Motor neuron (in vitro differentiated cells): Measurements from ENCODE around the gene MESD. TPM values are rescaled to one million over a fixed set of nuclear protein-coding genes. Genes with fewer than 3 reads are reported as not detected.

Experiments
- ATAC-seq, 8 experiments: fragments of 200-7000 bp; cut with Tn5 transposase; replicated peaks in 6 of 8; 2 replicates each; pipeline ENCODE4 v1.8.0; 2021; ENCODE audit warnings: mild to moderate bottlenecking in 8 of 8, moderate library complexity in 8 of 8
- H3K27ac ChIP-seq, 2 donors: fragments of 250-450 bp; sonication (Bioruptor Pico); 2 replicates each; pipeline ENCODE4 v1.9.0; 2021; ENCODE audit warnings: antibody characterized with exemption in 2 of 2, mild to moderate bottlenecking in 2 of 2, moderate library complexity in 1 of 2
- H3K4me1 ChIP-seq, 2 donors: fragments of 250-450 bp; sonication (Bioruptor Pico); replicated peaks in 1 of 2; 2 replicates each; pipeline ENCODE4 v1.6.1; 2021; ENCODE audit warnings: antibody characterized with exemption in 2 of 2, mild to moderate bottlenecking in 2 of 2, moderate library complexity in 1 of 2
- H3K4me3 ChIP-seq, 5 donors: fragments of 250-450 bp; sonication (Bioruptor Pico); 2 replicates each; pipeline ENCODE4 v1.9.0; 2021; ENCODE audit warnings: antibody characterized with exemption in 5 of 5, mild to moderate bottlenecking in 5 of 5, moderate library complexity in 4 of 5
- WGBS, 10 experiments: fragments of 450-650 bp; shearing (Covaris generic); methylation state at CpG; one replicate each; pipeline ENCODE4 v1.0.0; 2022; 5-methylcytosine and 5-hydroxymethylcytosine counted together
- in situ Hi-C, 9 experiments: fragments of 400-800 bp; cut with MboI; loops; one replicate each; pipeline ENCODE4 v1.15.0; 2021; ENCODE audit warnings: low sequenced_read_pairs in 9 of 9, low pct_unique_long_range_greater_than_20kb in 2 of 9; ENCODE audit not compliant: unreplicated experiment in 9 of 9
- total RNA-seq, 8 experiments: library from RNA; unstranded; fragments of 300-600 nt; gene quantifications; 2 replicates each; pipeline versions ENCODE4 v1.2.3 to v1.2.4, GENCODE V29; 2022

Gene MESD
- total RNA-seq, 8 experiments from 2014 or later, result 9.7 to 83.2 (median 23.1) TPM

DNA sequence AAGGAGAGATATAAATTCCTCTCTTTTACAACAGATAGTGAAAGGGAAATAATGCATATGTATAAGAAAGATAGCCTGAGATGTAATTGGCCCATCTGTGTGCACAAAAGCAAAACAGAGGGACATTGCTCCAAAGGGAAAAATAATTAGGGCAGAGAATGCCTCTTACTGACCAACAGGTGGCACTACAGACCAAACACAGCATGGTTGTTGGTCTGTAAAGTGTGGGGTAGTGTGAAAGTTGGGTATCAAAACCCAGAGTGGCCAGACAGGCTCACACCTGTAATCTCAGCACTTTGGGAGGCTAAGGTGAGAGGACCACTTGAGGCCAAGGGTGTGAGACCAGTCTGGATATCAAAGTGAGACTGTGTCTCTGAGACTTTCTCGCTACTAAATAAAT, 6.6 kb upstream of the MESD start:
- Histone ChIP-seq H3K4me1 (no peaks in the 10 kb centered on the region), H3K27ac (no peak overlapping the region), H3K4me3 (no peak overlapping the region)
- in situ Hi-C loops, result loop anchor here in 4 of 9 experiments (10.0 to 25.0 kb wide), 3 partner anchors 116 to 269 kb away; no protein-coding TSS in a partner anchor
- WGBS, 10 experiments, result 86 to 100% (median 100%) methylated on average over 1 of the region's 1 CpG; no CpG with 5 or more reads in 4 of the 10 experiments
- no peak for ATAC-seq

DNA sequence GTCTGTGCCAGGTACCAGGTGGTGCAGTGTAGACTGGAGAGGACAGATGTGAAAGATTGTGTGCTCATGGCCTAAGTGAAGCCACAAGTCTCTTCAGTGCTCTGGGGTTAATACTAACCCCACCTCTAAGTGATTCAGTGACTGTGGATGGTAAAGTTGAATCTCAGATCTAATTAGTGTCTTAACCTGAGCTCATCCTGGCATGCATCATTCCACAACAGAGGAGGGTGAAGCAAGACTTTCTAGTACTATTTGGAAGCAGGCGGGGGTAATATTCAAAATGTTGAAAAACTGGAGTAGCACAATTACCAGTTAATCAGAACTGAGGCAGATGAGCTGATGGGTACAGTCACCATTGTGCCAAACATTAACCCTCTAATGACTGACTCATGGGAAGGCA, 2.8 kb upstream of the MESD start:
- Histone ChIP-seq H3K4me1 (peaks cover 9 to 10% of the 10 kb centered on the region in 2 donors), H3K4me3 (no peak overlapping the region), H3K27ac (no peak overlapping the region)
- WGBS, 10 experiments, result 50 to 100% (median 90%) methylated on average over 1 of the region's 1 CpG; no CpG with 5 or more reads in 6 of the 10 experiments
- no peak for ATAC-seq
- in situ Hi-C loops, result loop anchor here in 4 of 9 experiments (10.0 to 25.0 kb wide), 3 partner anchors 120 to 272 kb away; no protein-coding TSS in a partner anchor

DNA sequence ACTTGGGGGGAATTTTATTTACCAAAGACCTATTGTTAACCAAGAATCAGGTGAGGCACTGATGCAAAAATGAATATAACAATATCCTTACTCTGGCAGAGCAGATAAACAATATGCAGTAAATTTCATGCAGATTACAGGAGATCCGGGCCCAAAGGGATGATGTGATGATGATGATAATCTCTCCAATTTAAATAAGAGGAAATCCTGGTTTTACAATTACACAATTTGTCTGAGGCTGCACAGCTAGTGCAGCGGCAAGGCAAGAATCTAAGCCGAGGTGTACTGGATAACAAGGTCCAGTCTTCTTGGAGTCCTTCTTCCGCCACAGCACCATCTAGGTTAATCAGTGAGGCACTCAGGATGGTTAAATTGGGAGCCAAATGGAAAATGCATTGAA, 2.4 kb upstream of the MESD start:
- 20 to 100% (median 67%) methylated on average over 2 to 4 of the region's 4 CpGs; no CpG with 5 or more reads in 2 of the 10 experiments for WGBS, 10 experiments
- Histone ChIP-seq H3K27ac (no peak overlapping the region), H3K4me1 (peaks cover 9 to 10% of the 10 kb centered on the region in 2 donors), H3K4me3 (no peak overlapping the region)
- in situ Hi-C loops, result loop anchor here in 4 of 9 experiments (10.0 to 25.0 kb wide), 3 partner anchors 120 to 273 kb away; no protein-coding TSS in a partner anchor
- ATAC-seq, result peak in 2 of 8 experiments; percentile 1 to 5

DNA sequence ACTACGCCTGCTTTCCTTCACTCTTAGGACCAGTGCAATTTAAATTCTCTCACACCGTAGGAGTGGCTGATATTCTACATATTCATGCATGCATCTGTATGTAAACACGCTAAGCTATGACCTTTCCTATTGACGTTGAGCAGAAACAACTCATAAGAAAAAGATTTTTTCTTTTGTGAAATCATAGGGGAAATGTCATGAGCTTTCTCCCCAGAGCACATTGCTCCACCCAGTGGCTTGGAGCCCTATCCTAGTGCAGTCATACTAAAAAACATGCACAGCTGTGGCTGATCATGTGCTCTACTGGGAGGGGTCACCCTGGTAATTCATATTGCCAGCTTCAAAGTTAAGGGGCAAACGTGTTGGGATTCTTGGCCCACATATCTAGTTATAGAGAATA, 1.8 kb upstream of the MESD start:
- 0 to 78% (median 33%) methylated on average over 1 to 5 of the region's 5 CpGs for WGBS, 10 experiments
- peak in 3 of 8 experiments; percentile 65 to 67 (median 67) for ATAC-seq
- Histone ChIP-seq H3K27ac (no peak overlapping the region), H3K4me1 (peaks cover 10 to 15% of the 10 kb centered on the region in 2 donors), H3K4me3 (no peak overlapping the region)
- in situ Hi-C loops, result loop anchor here in 4 of 9 experiments (10.0 to 25.0 kb wide), 3 partner anchors 121 to 273 kb away; no protein-coding TSS in a partner anchor

DNA sequence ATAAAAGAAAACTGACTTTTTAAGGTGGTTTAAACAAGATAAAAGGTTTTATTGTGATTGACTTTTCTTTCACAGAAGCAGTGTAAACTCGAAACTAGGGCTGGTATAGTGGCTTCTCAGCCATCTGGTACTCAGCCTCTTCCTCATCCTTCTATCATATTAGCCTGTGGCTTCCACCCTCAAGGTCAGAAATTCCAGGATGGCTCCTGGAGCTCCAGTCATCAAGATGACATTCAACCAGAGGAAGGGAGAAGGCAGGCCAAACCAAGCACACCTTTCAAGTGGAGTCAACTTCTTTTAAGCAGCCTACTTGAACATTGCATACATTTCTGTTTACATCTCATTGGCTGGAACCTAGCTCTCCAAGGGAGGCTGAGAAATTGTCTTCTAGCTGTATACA, 1.3 kb upstream of the MESD start:
- H3K27ac ChIP-seq, result no peak overlapping the region
- in situ Hi-C loops, result loop anchor here in 4 of 9 experiments (10.0 to 25.0 kb wide), 3 partner anchors 121 to 274 kb away; no protein-coding TSS in a partner anchor
- peaks cover 10 to 18% of the 10 kb centered on the region in 2 donors for H3K4me1 ChIP-seq
- WGBS, 10 experiments, result 40 to 82% (median 71%) methylated on average over 1 of the region's 1 CpG; no CpG with 5 or more reads in 3 of the 10 experiments
- no peak overlapping the region for H3K4me3 ChIP-seq
- ATAC-seq, result peak in 1 of 8 experiments; percentile 1

DNA sequence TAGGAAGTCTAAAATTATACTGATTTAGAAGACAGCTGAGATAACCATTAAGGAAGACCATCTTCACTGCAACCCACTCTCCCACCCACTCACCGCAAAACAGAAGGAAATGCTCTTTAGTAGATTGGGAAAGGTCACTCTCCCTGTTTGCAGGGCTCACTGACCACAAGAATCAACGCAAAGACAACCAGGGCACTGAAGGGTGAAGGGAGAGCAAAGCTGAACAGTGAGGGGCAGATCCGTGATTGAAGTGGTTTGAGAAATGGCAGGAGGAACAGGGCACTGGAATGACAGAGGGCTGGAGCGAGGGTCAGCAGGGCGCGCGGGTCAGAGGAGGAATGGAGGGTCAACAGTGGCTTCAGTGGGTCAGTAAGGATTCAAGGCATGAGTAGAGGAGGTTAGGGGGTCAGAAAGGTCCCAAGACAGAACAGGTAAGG, 520 bp downstream of the MESD start:
- Histone ChIP-seq H3K27ac (peak overlapping the region; percentile 81 to 90), H3K4me1 (peaks cover 10 to 18% of the 10 kb centered on the region in 2 donors), H3K4me3 (peak overlapping the region; percentile 81 to 99 (median 85))
- in situ Hi-C loops, result loop anchor here in 3 of 9 experiments (25.0 kb wide), 2 partner anchors 123 to 273 kb away; no protein-coding TSS in a partner anchor
- ATAC-seq, result peak in 3 of 8 experiments; percentile 18 to 23 (median 22)
- 0 to 4% (median 0%) methylated on average over 1 to 5 of the region's 7 CpGs; no CpG with 5 or more reads in 4 of the 10 experiments for WGBS, 10 experiments

DNA sequence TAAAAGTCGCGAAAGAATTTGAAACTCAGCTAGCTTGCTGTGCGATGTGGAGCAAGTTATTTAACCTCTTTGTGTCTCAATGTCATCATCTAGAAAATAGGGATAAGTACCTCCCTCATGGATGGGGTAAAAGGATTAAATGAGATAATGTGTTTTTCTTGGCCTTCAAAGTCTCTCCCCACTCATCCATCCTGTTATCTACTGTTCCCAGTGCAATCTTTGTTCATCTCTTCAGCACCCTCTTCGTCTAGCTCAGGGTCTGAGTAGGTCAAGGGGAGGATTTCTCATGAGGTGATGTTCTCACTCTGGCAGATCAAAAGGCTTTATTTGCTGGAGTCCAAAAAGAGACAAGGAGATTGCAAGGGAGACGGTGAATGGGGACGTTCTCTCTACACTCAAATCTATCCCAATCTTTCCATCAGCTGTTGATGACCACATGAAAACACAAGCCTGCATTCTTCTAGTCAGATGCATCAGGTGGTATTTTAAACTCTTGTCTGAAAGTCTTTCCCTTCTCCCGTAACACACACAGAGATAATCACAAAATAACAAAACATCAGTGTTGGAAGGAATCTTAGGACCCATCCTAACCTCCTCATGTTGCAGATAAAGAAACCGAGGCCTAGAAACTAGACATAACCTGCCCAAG, 1.3 kb downstream of the MESD start:
- in situ Hi-C loops, result loop anchor here in 3 of 9 experiments (25.0 kb wide), 2 partner anchors 124 to 274 kb away; no protein-coding TSS in a partner anchor
- WGBS, 10 experiments, result 24 to 80% (median 48%) methylated on average over 2 to 8 of the region's 8 CpGs
- H3K4me3 ChIP-seq, result peak overlapping the region; percentile 81 to 99 (median 85)
- ATAC-seq, result no peak
- H3K27ac ChIP-seq, result no peak overlapping the region
- H3K4me1 ChIP-seq, result peaks cover 10 to 18% of the 10 kb centered on the region in 2 donors

DNA sequence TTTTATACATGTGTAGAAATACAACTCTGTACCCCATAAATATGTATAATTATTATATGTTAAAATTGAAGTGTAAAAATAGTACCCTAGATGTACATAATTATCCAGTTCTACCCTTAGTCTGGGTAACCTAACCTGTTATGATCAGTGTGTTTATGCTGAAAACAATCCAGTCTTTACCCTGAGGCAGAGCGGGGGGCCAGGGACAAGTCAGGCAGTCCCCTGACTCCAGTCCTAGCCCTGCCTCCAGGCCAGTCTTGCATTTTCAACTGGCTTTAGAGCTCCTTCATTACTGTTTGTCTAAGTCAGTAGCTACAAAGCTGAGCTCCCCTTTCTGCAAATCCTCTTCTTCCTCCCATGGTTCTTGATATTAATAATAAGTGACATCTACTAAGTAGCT, 3.1 kb downstream of the MESD start:
- peaks cover 10 to 18% of the 10 kb centered on the region in 2 donors for H3K4me1 ChIP-seq
- ATAC-seq, result peak in 1 of 8 experiments; percentile 55
- 0 to 100% (median 95%) methylated on average over 1 of the region's 1 CpG; no CpG with 5 or more reads in 4 of the 10 experiments for whole genome bisulfite sequencing, 10 experiments
- no peak overlapping the region for H3K27ac ChIP-seq
- H3K4me3 ChIP-seq, result no peak overlapping the region
- in situ Hi-C loops, result loop anchor here in 3 of 9 experiments (25.0 kb wide), 2 partner anchors 126 to 276 kb away; no protein-coding TSS in a partner anchor

DNA sequence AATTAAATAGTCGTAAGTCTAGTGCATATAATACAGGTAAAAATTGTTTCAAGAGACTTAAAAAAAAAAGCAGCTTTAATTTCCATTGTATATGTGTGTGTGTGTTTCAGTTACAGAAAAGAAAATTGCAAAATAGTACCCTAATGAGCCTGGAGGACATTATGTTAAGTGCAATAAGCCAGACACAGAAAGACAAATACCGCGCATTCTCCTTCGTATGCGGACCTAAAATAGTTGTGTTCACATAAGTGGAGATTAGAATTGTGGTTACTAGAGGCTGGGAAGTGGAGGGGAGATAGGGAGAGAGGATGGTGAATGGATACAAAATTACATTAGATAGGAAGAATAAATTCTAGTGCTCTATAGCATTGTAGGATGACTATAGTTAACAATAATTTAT, 3.6 kb downstream of the MESD start:
- Histone ChIP-seq H3K4me3 (no peak overlapping the region), H3K4me1 (peaks cover 10 to 18% of the 10 kb centered on the region in 2 donors), H3K27ac (no peak overlapping the region)
- WGBS, 10 experiments, result 0 to 96% (median 90%) methylated on average over 2 to 5 of the region's 5 CpGs; no CpG with 5 or more reads in 1 of the 10 experiments
- in situ Hi-C loops, result loop anchor here in 3 of 9 experiments (25.0 kb wide), 2 partner anchors 126 to 276 kb away; no protein-coding TSS in a partner anchor
- ATAC-seq, result peak in 1 of 8 experiments; percentile 29

DNA sequence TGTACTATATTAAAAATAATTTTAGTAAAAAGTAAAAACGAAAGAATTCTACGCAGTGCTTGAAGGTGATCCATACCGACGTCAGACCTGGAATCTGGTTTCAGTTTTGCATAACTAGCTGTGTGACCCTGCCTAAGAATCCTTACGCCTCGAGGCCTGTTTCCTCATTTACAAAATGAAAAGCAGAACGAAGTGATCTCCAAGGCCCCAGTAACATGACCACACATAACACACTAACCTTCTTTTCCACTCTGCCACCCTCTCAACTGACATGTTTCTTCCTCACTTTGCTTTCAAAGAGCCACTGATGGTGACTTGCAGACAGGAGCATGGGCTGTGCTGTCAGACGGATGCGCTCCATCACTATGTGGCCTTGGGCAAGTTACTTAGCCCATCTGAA, 4.8 kb downstream of the MESD start:
- H3K27ac ChIP-seq, result no peak overlapping the region
- in situ Hi-C loops, result loop anchor here in 3 of 9 experiments (25.0 kb wide), 2 partner anchors 127 to 277 kb away; no protein-coding TSS in a partner anchor
- H3K4me3 ChIP-seq, result no peak overlapping the region
- 25 to 100% (median 84%) methylated on average over 2 to 9 of the region's 9 CpGs for WGBS, 10 experiments
- ATAC-seq, result peak in 3 of 8 experiments; percentile 17 to 39 (median 27)
- peaks cover 10 to 18% of the 10 kb centered on the region in 2 donors for H3K4me1 ChIP-seq

DNA sequence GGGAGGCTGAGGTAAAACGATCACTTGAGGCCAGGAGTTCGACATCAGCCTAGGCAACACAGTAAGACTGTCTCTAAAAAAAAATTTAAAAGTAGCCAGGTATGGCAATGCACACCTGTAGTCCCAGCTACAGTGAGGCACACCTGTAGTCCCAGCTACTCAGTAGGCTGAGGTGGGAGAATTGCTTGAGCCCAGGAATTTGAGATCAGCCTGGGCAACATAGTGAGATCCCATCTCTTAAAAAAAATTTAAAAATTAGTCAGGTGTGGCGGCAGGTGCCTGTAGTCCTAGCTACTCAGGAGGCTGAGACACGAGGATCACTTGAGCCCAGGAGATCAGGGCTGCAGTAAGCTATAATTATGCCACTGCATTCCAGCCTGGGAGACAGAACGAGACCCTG, 6.8 kb downstream of the MESD start:
- Histone ChIP-seq H3K4me3 (no peak overlapping the region), H3K4me1 (peaks cover 2 to 10% of the 10 kb centered on the region in 2 donors), H3K27ac (no peak overlapping the region)
- in situ Hi-C loops, result loop anchor here in 3 of 9 experiments (25.0 kb wide), 2 partner anchors 129 to 279 kb away; no protein-coding TSS in a partner anchor
- ATAC-seq, result no peak
- 80 to 100% (median 96%) methylated on average over 1 to 4 of the region's 5 CpGs; no CpG with 5 or more reads in 2 of the 10 experiments for WGBS, 10 experiments

DNA sequence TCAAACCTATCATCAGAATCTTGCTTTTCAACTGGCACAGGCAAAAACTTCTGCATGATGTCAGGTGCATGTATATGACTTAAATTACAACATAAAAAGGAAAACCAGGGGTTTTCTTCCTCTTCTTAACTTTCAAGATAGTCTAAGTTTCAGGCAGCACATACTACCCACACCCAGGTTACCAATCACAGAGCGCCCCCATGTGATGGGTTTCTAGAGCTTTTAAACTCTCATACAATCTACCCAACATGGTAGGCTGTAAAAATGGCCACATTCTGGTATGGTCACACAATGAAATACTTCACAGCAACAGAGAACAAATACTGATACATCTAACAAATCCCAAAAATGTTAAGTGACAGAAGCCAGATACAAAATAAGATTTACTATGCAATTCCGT, 7.4 kb downstream of the MESD start:
- in situ Hi-C loops, result loop anchor here in 3 of 9 experiments (25.0 kb wide), 2 partner anchors 130 to 280 kb away; no protein-coding TSS in a partner anchor
- Histone ChIP-seq H3K4me1 (peaks cover 2 to 10% of the 10 kb centered on the region in 2 donors), H3K27ac (no peak overlapping the region), H3K4me3 (no peak overlapping the region)
- ATAC-seq, result no peak
- 40 to 100% (median 84%) methylated on average over 1 to 2 of the region's 2 CpGs for WGBS, 10 experiments
